IMR-90 (cell line): ENCODE measurements around the gene NCKIPSD. TPM values are rescaled to one million over a fixed set of nuclear protein-coding genes. Genes with fewer than 3 reads are reported as not detected.

Experiments used
- ATAC-seq: fragments of 200-7000 bp; cut with Tn5 transposase; 2 replicates; pipeline ENCODE4 v1.9.1; 2020; ENCODE audit warnings: low read depth, mild to moderate bottlenecking, moderate library complexity
- BruUV-seq: library from RNA; stranded (reverse); fragments of 400-500 nt; replicated peaks from 2 replicates; lab custom pipeline; 2021; lab: Mats Ljungman, UMichigan
- CTCF ChIA-PET: fragments of 300-600 bp; formaldehyde crosslinking; extraction: SDS; loops from one replicate; lab custom pipeline; 2021; ENCODE audit warnings: antibody characterized with exemption; lab: Yijun Ruan, JAX
- POLR2A ChIA-PET: fragments of 300-600 bp; sonication (Branson Sonifier 250); formaldehyde crosslinking; loops from one replicate; lab custom pipeline; 2022; ENCODE audit warnings: antibody characterized with exemption; ENCODE audit not compliant: unreplicated experiment; lab: Charles Lee
- DNase-seq: peaks from one replicate; pipeline ENCODE4 v3.0.0; 2013
- H2AFZ ChIP-seq: replicated peaks from 2 replicates; pipeline ENCODE3; 2013; ENCODE audit warnings: low read length, mild to moderate bottlenecking; ENCODE audit not compliant: poor library complexity
- H2AK5ac ChIP-seq: 2 replicates; pipeline ENCODE4 v1.6.1; 2013; ENCODE audit warnings: low read depth, low read length, inconsistent platforms
- H2AK9ac ChIP-seq: replicated peaks from 2 replicates; pipeline ENCODE3; 2013; ENCODE audit warnings: mild to moderate bottlenecking, low read depth, low read length, moderate library complexity; ENCODE audit not compliant: poor library complexity
- H2BK120ac ChIP-seq: 2 replicates; pipeline ENCODE4 v1.6.1; 2013; ENCODE audit warnings: low read depth, low read length, inconsistent platforms
- H2BK15ac ChIP-seq: 3 replicates; pipeline ENCODE4 v1.6.1; 2013; ENCODE audit warnings: low read depth, low read length, inconsistent platforms
- H2BK20ac ChIP-seq: 2 replicates; pipeline ENCODE4 v1.6.1; 2013; ENCODE audit warnings: low read depth, mild to moderate bottlenecking, inconsistent platforms, low read length, moderate library complexity
- H2BK5ac ChIP-seq: 2 replicates; pipeline ENCODE4 v1.6.1; 2013; ENCODE audit warnings: mild to moderate bottlenecking, low read depth, low read length, inconsistent platforms; ENCODE audit not compliant: poor library complexity, severe bottlenecking
- H3K14ac ChIP-seq: replicated peaks from 2 replicates; pipeline ENCODE4 v1.6.1; 2013; ENCODE audit warnings: low read depth, low read length, inconsistent platforms
- H3K18ac ChIP-seq: 2 replicates; pipeline ENCODE4 v1.6.1; 2013; ENCODE audit warnings: low read depth, low read length, control low read depth
- H3K23ac ChIP-seq: 2 replicates; pipeline ENCODE4 v1.6.1; 2013; ENCODE audit warnings: low read depth, low read length, inconsistent platforms
- H3K27ac ChIP-seq: 2 replicates; pipeline ENCODE4 v1.5.1; 2013; ENCODE audit warnings: mild to moderate bottlenecking, control low read depth, low read length; ENCODE audit not compliant: insufficient read depth
- H3K27me3 ChIP-seq: 2 replicates; pipeline ENCODE4 v1.6.1; 2013; ENCODE audit warnings: low read length; ENCODE audit not compliant: control insufficient read depth, insufficient read depth
- H3K36me3 ChIP-seq: 2 replicates; pipeline ENCODE4 v1.6.1; 2013; ENCODE audit warnings: low read length, mixed read lengths; ENCODE audit not compliant: control insufficient read depth, insufficient read depth
- H3K4ac ChIP-seq: 2 replicates; pipeline ENCODE4 v1.6.1; 2013; ENCODE audit warnings: low read depth, low read length, inconsistent platforms
- H3K4me1 ChIP-seq: 2 replicates; pipeline ENCODE4 v1.6.1; 2013; ENCODE audit warnings: low read length, mixed read lengths; ENCODE audit not compliant: control insufficient read depth, insufficient read depth
- H3K4me2 ChIP-seq: 2 replicates; pipeline ENCODE4 v1.6.1; 2013; ENCODE audit warnings: low read depth, mild to moderate bottlenecking, control low read depth, low read length, moderate library complexity
- H3K4me3 ChIP-seq: 2 replicates; pipeline ENCODE4 v1.5.1; 2013; ENCODE audit warnings: low read depth, mild to moderate bottlenecking, control low read depth, low read length, moderate library complexity; ENCODE audit not compliant: insufficient read depth
- H3K56ac ChIP-seq: 2 replicates; pipeline ENCODE4 v1.6.1; 2013; ENCODE audit warnings: low read length, inconsistent platforms; ENCODE audit not compliant: insufficient read depth; ENCODE audit errors: extremely low read depth
- H3K79me1 ChIP-seq, 2 experiments: 2 replicates each; pipeline ENCODE4 v1.6.1; 2013; ENCODE audit warnings: low read length in 2 of 2, inconsistent platforms in 1 of 2, low read depth in 1 of 2
- H3K9ac ChIP-seq: 2 replicates; pipeline ENCODE4 v1.6.1; 2013; ENCODE audit warnings: low read depth, low read length, control low read depth
- H3K9me1 ChIP-seq: 2 replicates; pipeline ENCODE4 v1.6.1; 2013; ENCODE audit warnings: low read length, inconsistent platforms; ENCODE audit not compliant: insufficient read depth
- H3K9me3 ChIP-seq: 2 replicates; pipeline ENCODE4 v1.6.1; 2013; ENCODE audit warnings: low read length; ENCODE audit not compliant: control insufficient read depth, insufficient read depth
- H4K20me1 ChIP-seq: 2 replicates; pipeline ENCODE4 v1.6.1; 2013; ENCODE audit warnings: low read length, inconsistent platforms; ENCODE audit not compliant: insufficient read depth
- H4K5ac ChIP-seq: 2 replicates; pipeline ENCODE4 v1.6.1; 2013; ENCODE audit warnings: mild to moderate bottlenecking, low read depth, low read length, control low read depth
- H4K8ac ChIP-seq, 2 experiments: 2 replicates each; pipeline ENCODE4 v1.6.1; 2013; ENCODE audit warnings: low read depth in 2 of 2, low read length in 2 of 2, control low read depth in 1 of 2, inconsistent platforms in 1 of 2
- H4K91ac ChIP-seq: 2 replicates; pipeline ENCODE4 v1.6.1; 2013; ENCODE audit warnings: low read depth, low read length, inconsistent platforms; ENCODE audit not compliant: insufficient read depth
- BHLHE40 ChIP-seq: fragments of 150-350 bp; IDR thresholded peaks from 2 replicates; pipeline ENCODE4 v1.6.1; 2016; ENCODE audit warnings: mild to moderate bottlenecking, low read depth, low read length
- CEBPB ChIP-seq: IDR thresholded peaks from 2 replicates; pipeline ENCODE4 v1.6.1; 2012; ENCODE audit warnings: low read depth, low read length, improper control_type of control experiment
- CHD1 ChIP-seq: IDR thresholded peaks from 2 replicates; pipeline ENCODE4 v1.6.1; 2012; ENCODE audit warnings: low read depth, low read length, improper control_type of control experiment
- FOS ChIP-seq: fragments of 150-350 bp; IDR thresholded peaks from 2 replicates; pipeline ENCODE4 v1.6.1; 2016; ENCODE audit warnings: low read depth, low read length
- MAFK ChIP-seq: IDR thresholded peaks from 2 replicates; pipeline ENCODE4 v1.6.1; 2012; ENCODE audit warnings: low read depth, low read length, improper control_type of control experiment
- MAZ ChIP-seq: IDR thresholded peaks from 2 replicates; pipeline ENCODE4 v1.6.1; 2012; ENCODE audit warnings: low read depth, mild to moderate bottlenecking, low read length, improper control_type of control experiment, moderate library complexity, borderline replicate concordance
- MXI1 ChIP-seq: IDR thresholded peaks from 2 replicates; pipeline ENCODE4 v1.6.1; 2012; ENCODE audit warnings: low read depth, mild to moderate bottlenecking, low read length, moderate library complexity, borderline replicate concordance
- NFE2L2 ChIP-seq: fragments of 150-350 bp; IDR thresholded peaks from 2 replicates; pipeline ENCODE4 v1.6.1; 2016; ENCODE audit warnings: low read depth, mild to moderate bottlenecking, low read length
- POLR2A ChIP-seq: IDR thresholded peaks from 2 replicates; pipeline ENCODE4 v1.6.1; 2012; ENCODE audit warnings: mild to moderate bottlenecking, low read depth, low read length
- RAD21 ChIP-seq: IDR thresholded peaks from 2 replicates; pipeline ENCODE4 v1.6.1; 2012; ENCODE audit warnings: low read length, improper control_type of control experiment
- RCOR1 ChIP-seq: IDR thresholded peaks from 2 replicates; pipeline ENCODE4 v1.6.1; 2012; ENCODE audit warnings: mild to moderate bottlenecking, low read length, improper control_type of control experiment; ENCODE audit not compliant: insufficient replicate concordance
- RFX5 ChIP-seq: IDR thresholded peaks from 2 replicates; pipeline ENCODE4 v1.8.0; 2012; ENCODE audit warnings: low read depth, mild to moderate bottlenecking, low read length, moderate library complexity
- SMC3 ChIP-seq: fragments of 150-350 bp; IDR thresholded peaks from 2 replicates; pipeline ENCODE4 v1.6.1; 2016; ENCODE audit warnings: low read depth, mild to moderate bottlenecking, antibody characterized with exemption, low read length, moderate library complexity
- USF2 ChIP-seq: fragments of 150-350 bp; IDR thresholded peaks from 2 replicates; pipeline ENCODE4 v1.6.1; 2017; ENCODE audit warnings: mild to moderate bottlenecking, antibody characterized with exemption, low read length, low read depth
- WGBS, 2 experiments: methylation state at CpG; one replicate each; pipeline versions ENCODE4 v1.1.5 to v1.1.7; 2013; ENCODE audit warnings: missing lambda C conversion rate in 2 of 2; ENCODE audit not compliant: insufficient read length in 1 of 2; ENCODE audit errors: extremely low coverage in 2 of 2; 5-methylcytosine and 5-hydroxymethylcytosine counted together
- dilution Hi-C: fragments of 300-500 bp; cut with HindIII; formaldehyde crosslinking; loops from one replicate; pipeline ENCODE4 v1.14.3; 2018; ENCODE audit warnings: low sequenced_read_pairs; ENCODE audit not compliant: unreplicated experiment
- in situ Hi-C: fragments of 300-500 bp; cut with MboI; formaldehyde crosslinking; loops from 3 replicates; pipeline ENCODE4 v1.14.3; 2019; ENCODE audit warnings: low sequenced_read_pairs, inconsistent platforms, mixed read lengths
- intact Hi-C: fragments of 100-400 bp; cut with micrococcal nuclease; formaldehyde crosslinking; loops from 2 replicates; pipeline ENCODE4 v1.10.0; 2022
- polyA plus RNA-seq, 3 experiments: library from polyadenylated mRNA; depleted of rRNA; stranded (reverse); fragments of >200 nt; gene quantifications; 2 replicates each; pipeline ENCODE4 v1.2.3, GENCODE V29; 2012; ENCODE audit warnings: low replicate concordance in 1 of 3
- total RNA-seq: library from RNA; depleted of rRNA; stranded (reverse); fragments of >200 nt; gene quantifications from 2 replicates; pipeline ENCODE4 v1.2.3, GENCODE V29; 2012

NCKIPSD gene
- total and polyA plus RNA-seq, 2 of the 4 experiments (the other 2 are of a cell fraction) = 21.0 to 38.3 TPM

GRCh38 chr3:48662145-48662752, 23.5 kb downstream of the NCKIPSD start:
- DNase-seq (no peak), ATAC-seq (no peak)
- intact Hi-C loops (no loop called here), in situ Hi-C loops (loop anchor here (10.0 kb wide), 1 partner anchor 197 kb away; a partner anchor contains a TSS), dilution Hi-C loops (no loop called here)
- Histone ChIP-seq H4K5ac (no peak overlapping the region), H2AK5ac (no peak overlapping the region), H2AFZ (no peak overlapping the region), H4K91ac (no peak overlapping the region), H3K4ac (no peak overlapping the region), H2BK20ac (no peak overlapping the region), H3K4me3 (peak overlapping the region; percentile 56; the same call in 1 of the 2 replicates), H4K20me1 (no peaks in the 10 kb centered on the region), H3K36me3 (no peaks in the 10 kb centered on the region), H3K9me1 (peaks cover 5% of the 10 kb centered on the region), H2AK9ac (no peak overlapping the region), H2BK5ac (no peak overlapping the region), H3K9me3 (no peaks in the 10 kb centered on the region), H4K8ac (no peak overlapping the region), H3K27ac (no peak overlapping the region), H3K23ac (no peak overlapping the region), H3K14ac (no peak overlapping the region), H3K27me3 (no peaks in the 10 kb centered on the region), H2BK15ac (no peak overlapping the region), H3K9ac (no peak overlapping the region), H3K79me1 (peaks cover 0 to 5% of the 10 kb centered on the region in 2 experiments; a peak in 1 of 4 replicates), H3K4me1 (no peaks in the 10 kb centered on the region; the same call in 1 of the 2 replicates), H3K4me2 (no peak overlapping the region; the same call in 1 of the 2 replicates), H2BK120ac (no peak overlapping the region), H3K18ac (no peak overlapping the region), H3K56ac (no peak overlapping the region)
- 6% methylated on average over 10 of the region's 46 CpGs; no CpG with 5 or more reads in 1 of the 2 experiments for WGBS, 2 experiments
- no TSS peak for BruUV-seq
- POLR2A ChIA-PET = interaction anchor here (0.6 to 0.8 kb wide), 2 partner anchors 39 to 65 kb away, joined by 15 to 18 read pairs; no protein-coding TSS in a partner anchor
- CTCF ChIA-PET = interaction anchor here (0.7 to 2.0 kb wide), 2 partner anchors 26 to 50 kb away, joined by 3 to 5 read pairs; partner anchors contain the start of gene SLC26A6
- TF ChIP-seq POLR2A (no peak), RAD21 (no peak), MXI1 (no peak), CHD1 (no peak), FOS (no peak), USF2 (no peak), RFX5 (no peak), MAZ (no peak), BHLHE40 (no peak), CEBPB (no peak), RCOR1 (no peak), MAFK (no peak), NFE2L2 (no peak), SMC3 (no peak)
